Hematopoietic multipotent progenitor cell treated with erythropoietin and hydrocortisone succinate and interleukin-3 and kit ligand, for 4 days (in vitro differentiated cells): ENCODE data around the gene FAT3.

Experiments used
- DNase-seq: peaks from one replicate; pipeline ENCODE4 v3.0.0-alpha.2; 2015

FAT3 gene

DNA sequence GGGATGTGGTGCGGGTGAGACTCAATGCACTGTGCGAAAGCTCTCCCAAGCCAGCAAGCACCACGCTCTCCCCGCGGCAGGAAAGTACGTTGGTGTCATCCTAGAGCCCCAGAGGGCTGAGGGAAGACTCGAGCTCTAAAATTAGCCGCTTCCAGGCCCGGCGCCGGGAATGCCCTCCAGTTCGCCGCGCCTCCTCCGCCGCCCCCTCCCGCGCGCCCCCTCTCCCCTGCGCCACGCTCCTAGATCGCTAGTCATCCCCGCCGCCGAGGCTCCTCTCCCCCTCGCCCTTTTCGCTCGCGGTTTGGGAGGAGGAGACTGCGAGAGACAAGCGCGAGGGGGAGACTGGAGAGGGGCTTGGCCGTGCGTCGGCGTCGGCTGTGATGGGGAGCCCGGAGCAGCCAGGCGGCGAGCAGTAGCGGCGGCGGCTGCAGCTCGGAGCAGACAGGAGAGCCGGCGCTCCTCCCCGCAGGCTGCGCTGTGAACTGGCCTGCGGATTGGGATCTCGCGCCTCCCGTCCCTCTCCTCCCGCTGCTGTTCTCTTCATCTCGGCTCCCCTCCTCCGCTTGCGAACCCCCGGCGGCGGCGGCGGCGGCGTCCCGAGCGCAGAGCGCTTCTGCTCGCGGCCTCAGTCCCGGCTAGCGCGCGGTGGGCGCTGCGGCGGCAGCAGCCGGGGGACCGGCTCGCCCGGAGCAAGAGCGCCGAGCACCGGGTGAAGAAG is at the start of gene FAT3:
TSS of gene FAT3 (plus strand) at position 412 of the 718 bp plus-strand sequence. CDS start 127,295 bp downstream, outside the sequence.
- peak; percentile 25 for DNase-seq

DNA sequence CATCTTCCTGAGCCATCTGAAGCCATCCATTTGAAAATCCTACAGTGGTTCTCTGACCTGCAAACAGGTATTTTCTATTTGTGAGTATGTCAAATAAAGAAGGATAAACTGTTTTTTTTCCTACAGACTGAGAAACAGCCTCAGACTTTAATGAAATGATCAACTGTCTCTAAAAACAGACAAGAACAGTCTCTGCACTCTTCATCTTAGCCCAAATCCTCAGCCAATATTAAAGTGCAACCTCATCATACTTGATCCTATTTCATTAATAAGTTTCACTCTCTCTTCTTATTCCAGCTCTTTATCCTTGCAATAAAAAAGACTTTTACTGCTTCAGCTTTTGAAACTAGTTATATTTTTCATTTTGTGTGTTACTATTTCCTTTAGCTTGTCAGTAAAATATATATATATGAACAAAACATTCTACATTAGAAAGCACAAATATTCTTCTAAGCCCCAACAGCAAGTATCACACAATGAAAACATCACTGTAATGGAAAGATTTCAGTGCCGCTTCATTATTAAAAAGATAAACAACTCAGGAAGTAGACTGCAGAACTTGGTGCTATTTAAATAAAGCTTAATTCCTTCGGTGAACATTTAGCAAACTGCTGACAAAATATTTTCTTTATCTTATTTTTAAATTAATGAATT is 45.5 kb upstream of the FAT3 start:
- DNase-seq, result no peak

DNA sequence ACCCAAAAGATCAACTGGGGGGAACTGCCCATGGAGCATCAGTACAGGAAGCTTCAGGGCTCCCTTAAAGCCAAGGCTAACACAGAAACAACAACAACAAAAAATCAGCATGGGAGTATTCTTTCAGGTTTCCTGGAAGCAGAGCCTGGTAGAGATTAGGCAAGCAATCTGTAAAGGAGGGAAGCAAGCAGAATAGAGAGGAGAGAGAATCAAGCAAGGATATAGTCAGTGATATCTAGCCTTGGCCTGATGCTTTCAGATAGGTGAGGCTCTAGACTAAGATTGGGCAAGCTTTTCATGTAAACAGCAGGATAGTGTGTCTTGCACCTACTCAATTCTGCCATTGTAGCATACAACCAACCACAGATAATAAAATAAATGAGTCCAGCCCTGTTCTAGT is 44.4 kb upstream of the FAT3 start:
- no peak for DNase-seq

DNA sequence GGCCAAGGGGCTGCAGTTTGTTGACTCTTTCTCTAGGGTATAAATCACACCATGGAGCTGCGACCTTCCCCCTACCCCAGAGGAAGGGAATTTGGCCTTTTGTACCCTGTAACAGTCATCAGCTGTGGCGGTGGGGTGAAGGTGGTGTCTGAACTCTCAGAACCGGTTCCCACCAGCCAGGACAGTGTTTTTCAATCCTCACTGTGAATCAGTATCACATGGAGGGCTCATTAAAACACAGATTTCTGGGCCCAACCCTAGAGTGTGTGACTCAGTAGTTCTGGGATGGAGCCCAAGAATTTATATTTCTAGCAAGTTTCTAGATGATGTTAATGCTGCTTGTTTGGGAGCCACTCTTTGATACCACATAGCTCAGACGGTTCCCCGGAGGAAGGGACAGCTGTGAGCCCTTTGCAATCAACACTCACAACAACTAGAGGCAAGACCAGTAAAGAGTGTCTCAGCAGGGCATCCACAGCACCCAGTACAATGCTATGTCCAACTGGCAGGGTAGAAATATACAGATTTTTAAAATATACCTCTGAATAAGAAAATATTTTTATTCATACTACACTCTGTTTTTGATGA is 43.9 kb upstream of the FAT3 start:
- DNase-seq, result no peak

DNA sequence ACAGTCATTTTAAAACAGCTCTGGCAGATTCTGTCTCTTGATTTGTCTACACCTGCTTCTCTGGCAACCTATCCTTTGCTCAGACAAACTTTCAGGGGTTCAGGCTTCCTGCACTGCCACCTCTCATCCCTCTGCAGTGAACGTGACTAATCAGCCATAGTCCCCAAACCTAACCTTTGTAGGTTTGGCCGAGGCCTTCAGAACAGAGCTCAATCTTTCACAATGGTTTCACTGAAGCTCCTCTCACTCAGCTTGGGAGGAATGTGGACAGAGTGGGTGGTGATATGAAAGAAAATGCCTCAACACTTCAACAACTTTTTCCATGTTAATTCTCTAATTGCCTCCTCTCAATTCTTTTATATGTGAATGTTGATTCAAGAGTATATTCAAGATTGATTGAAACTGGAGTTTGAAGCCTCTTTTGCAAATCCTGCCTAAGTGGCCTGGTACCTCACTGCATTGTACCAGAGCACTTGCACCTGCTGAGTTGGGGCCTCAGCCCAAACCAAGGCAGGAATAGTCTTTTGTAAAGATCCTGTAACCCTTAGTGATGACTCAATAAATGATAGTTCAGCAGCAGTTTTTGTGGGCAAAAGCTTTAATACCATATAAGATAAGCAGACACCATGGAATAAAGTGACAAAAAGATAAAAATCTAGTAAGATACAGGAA is 33.9 kb upstream of the FAT3 start:
- no peak for DNase-seq

DNA sequence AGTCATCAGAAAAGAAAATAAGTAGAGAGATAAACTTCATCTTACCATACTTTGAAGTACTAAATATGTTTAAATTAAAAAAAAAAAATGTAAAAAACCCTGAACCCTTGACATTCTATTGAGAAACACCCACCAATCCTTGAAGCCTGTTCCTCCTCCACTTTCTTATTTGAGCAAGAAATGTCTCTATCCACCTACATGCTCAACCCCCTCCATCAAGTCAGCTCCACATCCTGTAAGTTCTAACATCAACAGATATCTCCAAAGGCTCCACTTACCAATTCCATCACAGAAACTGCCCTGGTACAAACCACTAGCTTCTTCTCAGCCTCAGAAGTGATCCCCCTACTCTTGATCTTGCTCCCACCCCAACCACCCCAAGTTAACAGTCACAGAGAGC is 32.5 kb upstream of the FAT3 start:
- no peak for DNase-seq

DNA sequence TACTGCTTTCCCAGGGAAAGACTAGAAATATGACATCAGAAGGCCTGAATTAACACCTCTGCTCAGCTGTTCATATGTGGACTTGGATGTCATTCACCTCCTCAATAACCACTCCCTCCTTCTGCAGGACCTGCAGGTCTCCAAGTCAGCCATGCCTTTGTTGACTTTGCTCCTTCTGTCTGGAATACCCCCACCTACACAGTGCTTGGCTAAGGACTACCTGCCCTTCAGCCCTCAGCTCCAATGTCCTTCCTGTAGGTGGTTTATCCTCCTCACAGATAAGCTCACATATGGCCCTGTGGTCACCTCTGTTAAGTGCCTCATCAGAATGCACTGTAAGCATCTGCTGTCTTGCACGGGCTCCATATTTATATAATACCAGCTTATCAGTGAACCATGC is 26.4 kb upstream of the FAT3 start:
- no peak for DNase-seq

DNA sequence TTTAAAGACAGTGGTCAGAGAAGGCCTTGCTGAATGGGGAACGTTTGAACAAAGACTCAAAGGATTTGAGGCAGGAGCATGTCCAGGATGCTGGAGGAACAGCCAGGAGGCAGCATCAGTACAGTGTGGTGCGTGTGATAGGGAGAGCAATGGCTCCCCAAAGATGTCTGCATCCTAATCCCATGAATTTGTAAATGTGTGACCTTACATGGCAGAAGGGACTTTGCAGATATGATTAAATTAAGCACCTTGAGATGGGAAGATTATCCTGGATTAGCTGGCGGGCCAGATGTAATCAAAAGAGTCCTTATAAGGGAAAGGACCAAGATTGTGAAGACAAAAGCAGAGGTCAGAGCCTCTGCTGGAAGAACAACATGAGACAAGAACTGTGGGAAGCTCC is 24.6 kb upstream of the FAT3 start:
- DNase-seq, result no peak

DNA sequence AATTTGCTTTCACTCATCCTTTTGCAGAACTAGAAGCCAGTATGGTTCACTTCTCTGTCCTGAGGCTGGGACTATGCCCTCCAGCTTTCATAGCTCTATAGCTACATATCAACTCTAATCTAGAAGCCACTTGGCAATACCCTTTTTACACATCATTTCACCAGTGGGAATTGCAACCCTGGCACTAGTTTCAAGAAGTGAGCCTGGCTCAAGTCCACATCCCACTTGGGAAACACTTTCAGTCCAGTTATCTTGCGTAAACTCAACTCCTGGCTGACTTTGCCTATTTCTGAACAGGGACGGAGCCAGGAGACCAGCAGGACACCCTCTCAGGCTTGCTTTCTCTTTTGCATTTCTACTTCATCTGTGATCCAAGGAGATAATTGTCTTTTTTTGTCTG is 19.9 kb upstream of the FAT3 start:
- no peak for DNase-seq

DNA sequence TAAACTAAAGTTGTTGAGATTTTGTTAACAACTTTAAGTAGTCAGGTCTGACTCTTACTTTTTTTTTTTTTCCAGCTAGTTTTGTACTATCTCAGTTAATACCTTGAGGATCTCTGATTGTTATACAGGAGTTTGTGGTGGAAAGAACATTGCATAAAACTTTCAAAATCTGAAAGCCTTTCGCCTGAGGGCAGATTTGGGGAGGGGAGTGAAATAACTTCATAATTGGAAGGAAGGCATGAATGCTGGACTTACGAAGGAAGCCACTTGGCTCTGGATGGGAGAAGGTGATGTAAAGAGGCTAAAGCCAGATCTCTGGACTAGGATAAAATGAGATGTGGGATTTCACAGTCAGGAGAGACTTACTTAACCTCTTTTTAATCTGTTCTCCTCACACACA is 18.2 kb upstream of the FAT3 start:
- DNase-seq, result no peak

DNA sequence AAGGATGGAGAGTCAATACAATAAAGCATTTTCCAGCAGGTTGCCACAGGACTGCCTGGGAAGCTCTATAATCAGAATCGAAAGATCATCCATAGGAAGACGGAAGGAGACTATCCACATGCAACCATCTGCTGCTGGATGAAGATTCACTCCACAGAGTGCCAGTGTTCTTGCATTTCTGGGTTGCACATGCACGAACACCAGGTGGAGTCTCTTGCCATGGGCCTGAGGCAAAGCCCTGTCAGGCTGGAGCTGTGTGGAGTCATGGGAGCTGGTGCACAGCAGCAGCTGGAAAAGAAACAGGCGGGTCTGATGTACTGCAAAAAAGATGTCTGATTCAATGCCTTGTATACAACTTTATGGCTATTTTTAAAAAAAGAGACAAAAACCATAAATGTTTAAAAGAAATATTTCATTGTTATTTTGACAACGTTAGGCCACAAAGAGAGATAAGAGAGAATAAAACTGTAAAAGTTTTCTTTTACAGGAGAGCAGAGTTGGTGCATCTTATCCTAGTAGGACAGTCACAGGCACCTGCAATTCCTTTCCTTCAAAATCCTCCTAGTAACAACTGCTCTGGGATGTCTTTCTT is 12.9 kb upstream of the FAT3 start:
- DNase-seq, result no peak

DNA sequence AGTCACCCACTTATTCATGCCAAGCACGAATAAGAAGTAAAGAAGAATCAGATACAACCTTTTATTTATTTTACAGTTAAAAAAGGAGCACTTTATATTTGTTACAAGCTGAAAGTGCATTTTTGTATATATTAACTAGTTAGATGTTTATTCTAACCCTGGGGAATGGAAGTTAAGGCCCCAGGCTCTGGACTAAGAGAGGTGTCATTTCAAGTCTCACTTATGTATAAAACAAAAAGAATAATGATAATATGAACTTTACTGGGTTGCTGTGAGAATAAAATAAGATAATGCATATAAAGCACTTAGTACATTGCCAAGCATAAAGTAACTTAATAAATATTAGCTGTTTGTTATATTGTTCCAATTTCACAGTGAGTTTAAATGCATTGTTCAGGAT is 12.1 kb upstream of the FAT3 start:
- DNase-seq, result no peak

DNA sequence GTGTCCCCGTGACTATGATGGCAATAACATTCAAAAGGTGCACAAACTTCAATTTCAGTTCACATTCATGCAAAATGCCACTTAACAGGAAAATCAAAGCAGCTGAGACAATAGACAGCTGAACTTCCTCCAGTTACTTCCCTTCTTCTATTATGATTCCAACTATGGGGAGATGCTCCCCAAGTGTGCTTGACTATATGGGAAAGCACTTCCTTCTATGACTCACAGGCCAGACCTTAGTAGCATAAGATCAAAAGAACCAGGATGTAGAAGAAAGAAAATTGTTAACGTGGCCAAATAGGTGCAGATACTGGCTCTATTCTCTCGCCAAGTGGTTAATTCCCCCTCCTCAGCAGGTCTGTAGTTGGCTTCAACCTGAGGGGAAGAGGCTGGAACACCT is 7.8 kb upstream of the FAT3 start:
- DNase-seq, result no peak

DNA sequence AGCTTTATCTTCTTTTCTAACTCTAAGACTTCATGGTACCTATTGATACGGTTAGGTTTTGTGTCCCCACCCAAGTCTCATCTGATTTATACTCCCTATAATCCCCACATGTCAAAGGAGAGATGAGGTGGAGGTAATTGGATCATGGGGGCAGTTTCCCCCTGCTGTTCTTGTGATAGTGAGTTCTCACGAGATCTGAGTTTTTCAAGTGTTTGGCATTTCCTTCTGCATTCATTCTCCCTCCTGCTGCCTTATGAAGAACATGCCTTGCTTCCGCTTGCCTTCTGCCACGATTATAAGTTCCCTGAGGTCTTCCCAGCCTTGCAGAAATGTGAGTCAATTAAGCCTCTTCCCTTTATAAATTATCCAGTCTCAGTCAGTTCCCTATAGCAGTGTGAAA is 5.1 kb upstream of the FAT3 start:
- DNase-seq, result no peak

DNA sequence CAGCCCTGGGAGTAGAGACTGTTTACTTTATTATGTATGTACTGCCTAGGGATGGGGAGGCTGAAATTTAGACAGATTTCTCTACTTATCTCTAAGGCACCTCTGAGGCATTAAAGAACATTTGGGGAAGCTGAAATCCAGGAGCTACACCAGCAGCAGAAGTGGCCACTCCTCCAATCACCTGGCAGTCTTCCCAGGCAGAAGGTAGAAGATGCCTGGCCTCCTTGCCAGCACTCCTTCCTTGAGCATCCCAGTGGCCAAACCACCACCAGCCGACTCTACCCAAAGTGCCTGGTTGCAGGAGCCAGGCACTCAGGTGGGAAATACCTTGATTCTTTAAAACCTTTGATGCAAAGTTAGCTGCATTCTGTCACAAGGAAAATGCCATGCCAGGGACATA is 1.9 kb upstream of the FAT3 start:
- DNase-seq, result no peak

DNA sequence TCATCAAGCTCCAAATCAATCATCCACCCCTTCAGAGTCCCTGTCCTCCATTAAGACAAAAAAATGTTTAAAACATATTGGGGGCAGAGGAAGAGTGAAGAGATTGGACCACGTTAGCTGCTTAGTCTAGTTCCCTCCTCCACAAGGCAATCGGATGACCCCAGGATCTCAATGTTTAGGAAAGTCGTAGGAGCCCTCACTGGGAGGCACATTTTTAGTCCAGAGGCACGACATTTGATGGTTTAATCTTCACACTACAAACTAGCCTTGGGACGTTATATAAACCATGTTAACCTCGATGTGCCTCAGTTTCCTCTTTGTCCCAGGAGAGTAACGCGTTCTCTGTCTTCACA is 588 bp upstream of the FAT3 start:
- DNase-seq, result no peak

DNA sequence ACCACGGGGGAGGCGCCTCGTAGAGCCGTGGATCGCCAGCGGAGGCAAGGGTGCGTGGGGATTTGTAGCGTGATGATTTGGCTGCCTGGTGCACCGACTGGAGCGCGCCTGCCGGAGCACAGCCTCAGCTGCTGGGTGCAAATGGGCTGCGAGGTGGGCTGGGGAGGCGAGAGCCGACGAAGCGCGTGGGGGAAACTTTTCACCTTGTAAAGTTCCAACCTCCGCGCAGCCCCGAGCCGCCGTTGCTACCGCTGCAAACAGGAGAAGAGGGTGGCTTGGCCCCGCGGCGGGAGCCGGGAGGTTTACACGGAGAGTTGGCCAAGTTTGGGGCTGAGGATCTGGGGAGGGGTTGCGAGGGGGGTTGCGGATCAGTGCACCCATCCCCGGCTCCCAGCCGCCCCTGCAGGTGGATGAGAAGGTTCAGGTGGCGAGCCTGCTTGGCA is 528 bp downstream of the FAT3 start:
- DNase-seq, result no peak

DNA sequence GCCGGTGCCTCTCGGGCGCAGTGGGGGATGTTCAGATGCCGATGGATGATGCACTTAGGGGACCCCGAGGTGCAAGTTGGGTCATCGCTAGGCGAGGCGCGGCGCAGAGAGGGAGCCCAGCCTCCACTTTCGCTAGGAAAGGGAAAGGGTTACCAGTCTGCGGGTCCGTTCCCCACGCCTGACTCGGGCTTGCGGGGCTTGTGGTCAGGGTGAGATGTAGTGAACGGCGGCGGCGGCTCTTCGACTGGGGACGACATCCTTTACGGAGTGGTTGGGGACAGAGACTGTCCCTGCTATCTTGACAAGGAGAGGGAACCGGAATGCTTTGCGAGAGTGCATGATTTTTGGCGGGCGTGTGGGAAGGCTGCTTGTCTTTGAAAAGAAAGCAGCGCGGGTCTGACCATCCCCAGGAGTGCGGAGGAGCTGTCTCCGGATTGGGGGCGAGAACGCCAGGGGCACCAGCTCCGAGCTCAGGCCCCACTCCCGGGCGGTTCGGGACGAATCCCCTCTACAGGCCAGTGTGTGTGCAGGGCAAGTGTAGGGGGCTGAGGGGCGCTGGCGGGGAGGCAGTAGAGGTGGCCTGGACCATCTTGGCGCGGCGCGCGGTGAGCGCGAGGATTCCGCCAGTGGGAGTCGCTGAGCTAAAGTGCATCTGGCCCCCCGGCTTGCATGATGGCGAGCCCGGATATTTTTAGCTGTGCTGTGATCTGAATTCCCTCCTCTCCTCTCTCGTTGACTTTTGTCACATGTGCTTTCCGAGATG is 1.1 kb downstream of the FAT3 start:
- DNase-seq, result no peak

DNA sequence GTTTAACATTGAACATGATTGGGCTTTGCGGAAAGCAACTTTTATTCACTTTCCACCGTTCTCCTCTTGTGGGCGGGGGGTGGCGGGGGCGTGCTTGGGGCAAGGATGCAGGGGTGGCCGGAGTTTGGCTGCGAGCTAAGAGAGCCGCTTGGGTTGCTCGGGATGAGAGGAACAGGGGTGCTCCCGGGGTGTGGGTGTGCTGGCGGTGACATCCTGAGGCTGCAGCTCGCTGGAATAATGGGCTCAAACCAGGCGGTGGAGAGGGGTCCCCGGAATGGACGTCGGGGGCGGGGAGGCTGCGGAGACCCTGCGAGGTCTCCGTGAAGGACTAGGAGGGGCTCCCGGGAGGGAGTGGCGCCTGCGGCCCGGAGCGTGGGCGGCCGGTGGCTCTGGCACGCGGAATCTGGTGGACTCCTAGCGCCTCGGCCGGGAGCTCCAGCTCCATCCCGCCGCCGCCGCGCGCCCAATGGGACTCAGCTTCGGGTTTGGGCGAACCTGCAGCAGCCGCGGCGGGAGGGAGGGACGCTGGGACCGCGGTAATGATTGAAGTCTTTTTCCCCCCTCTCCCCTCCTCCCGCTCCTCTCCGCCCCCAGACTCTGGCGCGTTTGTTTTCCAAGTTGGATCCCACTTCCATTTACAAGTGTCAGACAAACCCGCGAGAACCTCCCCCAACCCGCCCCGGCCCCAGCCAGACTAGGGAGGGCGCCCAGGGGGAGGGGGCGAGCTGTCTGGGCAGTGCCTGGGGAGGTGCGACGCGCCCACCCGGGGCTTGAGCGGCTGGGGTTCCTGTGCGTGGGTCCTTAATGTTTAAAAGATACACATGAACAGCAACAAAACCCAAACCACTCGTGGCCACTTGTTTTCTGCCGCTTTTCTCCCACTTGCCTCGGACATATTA is 2.0 kb downstream of the FAT3 start:
- no peak for DNase-seq

DNA sequence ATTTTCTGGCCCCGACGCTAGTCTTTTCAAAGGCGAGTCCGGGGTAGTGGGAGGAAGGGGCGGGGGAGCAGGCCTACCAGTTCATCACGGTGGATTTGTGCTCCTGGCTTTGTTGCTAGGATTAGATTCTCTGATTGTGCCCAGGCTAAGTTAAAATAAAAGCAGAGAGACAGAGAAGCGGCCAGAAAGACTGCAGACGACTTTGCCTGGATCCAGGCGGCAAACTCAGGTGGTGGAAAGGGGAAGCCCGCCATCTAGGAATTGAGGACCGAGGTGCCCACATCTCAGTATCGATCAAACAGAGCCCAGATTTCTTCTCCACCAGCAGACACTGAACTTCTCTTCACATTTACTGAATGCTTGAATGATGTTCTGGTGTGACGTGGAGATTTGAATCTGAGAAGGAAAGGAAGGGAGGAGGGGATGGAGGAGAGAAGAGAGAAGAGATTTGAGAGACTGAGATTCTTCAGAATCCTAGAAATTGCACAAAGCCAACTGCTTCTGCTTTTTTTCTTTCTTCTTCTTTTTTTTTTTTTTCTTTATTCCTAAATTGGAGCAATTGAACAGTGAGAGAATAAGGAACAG is 2.7 kb downstream of the FAT3 start:
- no peak for DNase-seq
